Left forelimb (tissue), 1 donor: ENCODE data around the gene MICAL2.

Experiments used
- DNase-seq: peaks from one replicate; pipeline ENCODE4 v3.0.0-alpha.2; 2018; ENCODE audit warnings: low spot score

The MICAL2 gene

GRCh38 chr11:12156301-12157140 is 46.1 kb downstream of the MICAL2 start:
- DNase-seq, result no peak

DNA sequence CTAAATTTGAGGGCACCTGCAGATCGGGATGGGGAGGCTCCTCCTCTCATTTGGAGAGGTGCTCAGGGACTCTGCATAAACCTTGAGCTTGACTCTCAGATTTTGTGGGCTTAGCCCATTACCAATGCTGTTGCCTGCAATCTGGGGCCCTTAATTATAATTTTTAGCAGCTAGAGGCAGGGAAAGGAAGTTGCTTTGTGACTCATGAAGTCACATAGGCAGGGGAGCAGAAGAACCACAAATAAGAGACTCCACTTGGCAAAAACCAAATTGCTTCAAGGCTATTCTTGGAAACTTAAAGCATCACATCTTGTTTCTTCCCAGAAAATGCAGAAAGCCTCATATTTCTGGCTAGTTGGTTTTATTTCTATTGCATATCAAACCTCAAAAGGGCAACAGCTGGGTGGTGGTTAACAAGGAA is 46.9 kb downstream of the MICAL2 start:
- no peak for DNase-seq

GRCh38 chr11:12158909-12159308 is 48.5 kb downstream of the MICAL2 start:
- no peak for DNase-seq

GRCh38 chr11:12159351-12160099 is 49.1 kb downstream of the MICAL2 start:
- DNase-seq, result no peak

- no peak for DNase-seq
Observed at GRCh38 chr11:12160231-12160630, 49.8 kb downstream of the MICAL2 start.

GRCh38 chr11:12160680-12161079 is 50.3 kb downstream of the MICAL2 start:
- DNase-seq, result no peak

DNA sequence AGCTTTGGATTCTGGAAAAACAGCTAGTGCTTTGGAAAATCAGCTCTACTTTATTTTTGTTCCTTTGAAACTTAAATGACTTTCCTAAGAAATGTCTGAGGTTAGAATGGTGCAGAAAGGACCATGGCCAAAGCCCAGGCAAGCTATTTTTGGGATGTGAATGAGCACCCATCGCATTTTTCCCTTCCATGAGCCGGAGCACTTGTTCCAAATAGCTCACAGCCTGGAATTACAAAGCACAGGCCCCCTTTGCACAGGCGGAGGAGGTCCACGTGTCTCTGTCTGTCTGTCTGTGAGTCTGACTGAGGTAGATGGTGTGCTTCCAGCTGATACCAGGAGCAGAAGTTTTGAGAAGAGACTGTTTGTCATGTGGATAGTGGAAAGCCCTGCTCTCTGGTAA is 50.7 kb downstream of the MICAL2 start:
- no peak for DNase-seq

DNA sequence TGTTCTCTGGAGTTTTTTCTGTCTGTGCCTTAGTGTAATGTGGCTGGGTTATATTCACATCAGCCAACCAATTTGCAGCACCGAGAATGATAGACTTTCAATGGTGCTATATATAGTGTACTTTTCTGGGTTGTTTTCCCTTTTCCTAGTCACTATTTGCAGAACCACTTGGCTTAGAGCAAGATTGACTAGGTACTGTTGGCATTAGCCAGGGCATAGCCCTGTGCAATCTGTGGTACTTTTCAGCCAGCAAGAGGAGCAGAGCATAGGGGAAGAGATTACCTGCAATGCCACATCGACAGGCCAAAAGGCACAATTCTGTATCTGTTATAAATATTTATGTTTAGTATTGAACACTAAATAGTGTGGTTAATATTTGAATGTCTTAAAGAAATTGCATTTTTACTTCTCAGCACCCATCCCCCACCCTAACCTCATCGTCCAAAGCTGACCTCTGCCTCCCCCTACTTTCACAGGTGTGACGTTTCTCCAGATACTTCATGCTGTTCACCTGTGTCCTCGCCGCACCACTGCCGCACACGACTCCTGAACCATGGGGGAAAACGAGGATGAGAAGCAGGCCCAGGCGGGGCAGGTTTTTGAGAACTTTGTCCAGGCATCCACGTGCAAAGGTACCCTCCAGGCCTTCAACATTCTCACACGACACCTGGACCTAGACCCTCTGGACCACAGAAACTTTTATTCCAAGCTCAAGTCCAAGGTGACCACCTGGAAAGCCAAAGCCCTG is 51.4 kb downstream of the MICAL2 start:
- no peak for DNase-seq

- DNase-seq, result no peak
Observed at GRCh38 chr11:12162652-12163051, 52.3 kb downstream of the MICAL2 start.

DNA sequence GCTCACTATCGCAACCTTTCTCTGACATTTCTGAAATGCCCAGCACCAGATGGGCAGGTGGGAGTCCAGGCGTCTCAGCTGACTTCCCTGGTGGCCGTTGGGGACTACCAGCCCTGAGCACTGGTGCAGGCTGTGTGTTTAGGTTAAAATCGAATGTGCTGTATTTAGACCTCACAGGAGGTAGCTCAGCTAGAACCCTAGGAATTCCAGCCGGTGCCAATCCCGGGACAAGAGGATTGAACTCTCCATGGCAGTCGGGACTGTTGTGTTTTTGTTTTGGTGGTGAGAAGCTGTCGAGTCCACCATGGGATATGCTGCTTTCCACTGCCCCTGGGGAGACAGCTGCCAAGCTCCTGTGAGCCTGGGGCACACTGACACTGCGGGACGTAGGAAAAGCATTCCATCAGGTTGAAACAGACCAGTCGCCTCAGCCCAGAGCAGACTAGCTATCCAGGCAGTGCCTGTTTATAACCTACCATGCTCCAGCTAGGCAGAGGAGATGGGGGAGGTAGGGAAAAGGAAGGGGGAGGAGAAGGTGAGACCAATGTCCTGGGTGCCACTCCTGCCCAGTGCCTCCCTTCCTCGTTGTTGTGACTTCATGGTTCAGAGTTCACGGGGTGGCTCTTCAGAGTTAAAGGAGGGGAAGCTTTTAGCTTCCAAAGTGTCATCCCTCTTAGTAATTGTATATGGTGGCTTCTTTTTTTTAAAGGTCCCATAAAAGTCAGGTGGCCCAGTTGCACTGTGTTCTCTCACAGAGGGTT is 53.0 kb downstream of the MICAL2 start:
- DNase-seq, result no peak

GRCh38 chr11:12164061-12165014 is 53.9 kb downstream of the MICAL2 start:
- no peak for DNase-seq

- DNase-seq, result no peak
Observed at GRCh38 chr11:12165237-12165875, 55.0 kb downstream of the MICAL2 start.

DNA sequence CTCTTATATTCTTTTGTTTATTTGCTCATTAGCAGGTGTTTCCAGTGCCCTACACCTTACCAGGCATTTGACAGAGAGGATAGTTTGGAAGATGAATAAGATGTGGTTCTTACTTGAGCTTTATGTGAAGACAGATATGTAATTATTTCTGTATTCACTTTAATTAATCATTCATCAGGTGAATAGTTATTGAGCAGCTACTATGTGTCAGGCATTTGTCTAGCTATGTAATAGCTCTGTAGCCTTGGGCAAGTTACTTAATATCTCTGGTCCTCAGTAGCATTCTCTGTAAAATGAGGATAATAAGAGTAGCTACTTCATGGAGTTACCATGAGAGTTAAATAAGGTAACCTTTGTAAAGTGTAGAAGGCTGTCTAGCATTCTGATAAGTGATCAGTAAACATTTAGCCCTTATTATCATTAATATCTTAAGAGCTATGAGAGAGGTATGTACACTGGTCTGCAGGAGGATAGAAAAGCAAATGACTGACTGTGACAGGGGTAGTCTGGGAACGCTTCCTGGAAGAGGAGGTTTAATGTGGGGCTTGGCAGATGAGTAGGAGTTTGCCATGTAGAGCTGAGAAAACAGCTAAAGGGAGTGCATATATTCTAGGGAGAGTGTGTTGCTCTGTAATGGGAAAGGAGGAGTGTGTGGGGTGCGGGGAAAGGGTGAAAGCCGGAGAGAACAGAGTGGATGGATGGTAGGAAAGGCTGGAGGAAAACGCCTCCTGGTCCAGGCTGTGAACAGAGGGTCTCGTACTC is 56.1 kb downstream of the MICAL2 start:
- no peak for DNase-seq

- DNase-seq, result no peak
Observed at GRCh38 chr11:12167061-12168000, 56.9 kb downstream of the MICAL2 start.

DNA sequence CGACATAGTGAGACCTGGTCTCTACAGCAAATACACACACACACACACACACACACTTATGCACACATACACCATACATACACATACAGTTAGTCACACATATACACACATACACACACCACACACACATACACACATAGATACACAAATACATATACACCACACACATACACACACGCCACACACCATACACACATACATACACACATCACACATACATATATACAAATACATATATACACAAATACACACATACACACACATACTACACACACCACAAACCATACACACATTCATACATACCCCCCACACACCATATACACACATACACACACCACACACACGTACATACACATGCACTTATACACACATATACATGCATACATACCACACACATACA is 57.7 kb downstream of the MICAL2 start:
- no peak for DNase-seq

GRCh38 chr11:12169822-12170221 is 59.4 kb downstream of the MICAL2 start:
- DNase-seq, result no peak

GRCh38 chr11:12170501-12170900 is 60.1 kb downstream of the MICAL2 start:
- DNase-seq, result no peak

DNA sequence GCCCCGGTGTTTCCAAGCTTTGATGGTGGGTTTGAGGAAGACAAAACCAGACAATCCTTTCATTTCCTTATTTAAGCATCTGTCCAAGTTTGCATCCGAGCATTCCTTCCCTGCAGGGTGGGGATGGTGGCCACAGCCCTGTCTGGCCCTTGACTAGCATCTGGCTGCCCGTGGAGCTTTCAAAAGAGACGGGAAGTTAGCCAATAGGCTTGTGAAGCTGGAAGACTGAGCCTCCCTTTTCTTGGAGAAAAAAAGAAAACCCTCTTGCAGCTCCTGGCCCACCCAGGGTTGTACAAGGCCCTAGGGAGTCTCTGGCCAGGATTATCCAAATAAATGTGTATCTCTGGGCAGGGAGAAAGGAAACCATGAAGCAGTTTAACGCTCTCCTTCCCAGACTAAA is 60.6 kb downstream of the MICAL2 start:
- DNase-seq, result no peak
